ENCODE results near the gene BCL6.

The BCL6 gene

DNA sequence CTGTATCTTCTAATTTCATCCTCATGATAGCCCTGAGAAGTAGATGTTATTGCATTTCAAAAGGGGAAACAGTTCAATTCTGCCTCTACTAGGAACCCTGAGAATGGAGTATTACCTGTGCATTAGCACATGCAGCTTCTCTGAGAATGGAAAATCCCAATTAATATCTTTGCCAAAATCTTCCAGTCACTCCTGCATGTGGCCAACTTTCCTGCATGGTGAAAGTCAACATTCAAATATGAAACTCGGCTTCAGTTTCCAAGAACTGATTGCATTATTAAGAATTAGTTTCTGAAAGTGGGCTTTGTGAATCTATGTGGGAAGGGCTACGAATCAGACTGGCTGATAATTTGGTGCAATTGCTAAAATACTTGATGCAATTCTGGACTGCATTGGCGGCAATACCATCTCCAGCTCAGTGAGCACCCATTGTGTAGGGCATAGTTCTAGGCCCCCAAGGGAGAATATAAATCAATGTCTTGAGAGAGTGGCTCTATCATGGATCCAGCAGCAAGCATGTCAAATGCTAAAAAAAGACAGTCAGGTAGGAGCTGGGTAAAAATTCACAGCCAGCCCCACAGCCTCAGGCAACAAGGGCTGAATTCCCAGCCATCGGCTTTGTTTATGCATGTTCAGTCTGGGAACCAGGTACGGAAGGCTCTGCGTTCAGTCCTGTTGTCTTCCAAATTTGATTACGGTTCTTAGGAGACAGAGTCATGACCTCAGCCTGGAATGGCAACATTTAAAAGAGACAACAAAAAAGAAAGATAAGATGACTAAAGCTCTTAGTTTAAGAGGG lies 18.8 kb upstream of the BCL6 start:
- DNase-seq (ENCODE audit: insufficient read length, low spot score) (no peak), FAIRE-seq (no peak)

DNA sequence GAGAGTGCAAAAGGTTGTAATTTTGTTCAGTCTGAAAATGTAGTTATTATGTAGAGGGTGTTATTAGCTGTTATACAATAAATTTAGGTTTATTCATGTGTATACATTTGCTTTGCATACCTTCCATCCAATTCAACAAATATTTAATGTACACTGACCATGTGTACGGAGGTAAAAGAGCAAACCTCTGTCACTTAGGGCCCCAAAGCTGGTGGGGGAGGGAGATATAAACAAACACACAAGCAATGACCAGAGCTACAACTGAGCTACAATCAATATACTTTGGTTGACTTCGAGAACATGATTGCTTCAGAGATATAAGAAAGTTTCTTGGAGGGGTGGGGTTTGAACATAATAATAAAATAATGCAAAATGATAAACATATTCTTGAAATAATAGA lies 17.5 kb upstream of the BCL6 start:
- FAIRE-seq (no peak), DNase-seq (ENCODE audit: insufficient read length, low spot score) (no peak)

DNA sequence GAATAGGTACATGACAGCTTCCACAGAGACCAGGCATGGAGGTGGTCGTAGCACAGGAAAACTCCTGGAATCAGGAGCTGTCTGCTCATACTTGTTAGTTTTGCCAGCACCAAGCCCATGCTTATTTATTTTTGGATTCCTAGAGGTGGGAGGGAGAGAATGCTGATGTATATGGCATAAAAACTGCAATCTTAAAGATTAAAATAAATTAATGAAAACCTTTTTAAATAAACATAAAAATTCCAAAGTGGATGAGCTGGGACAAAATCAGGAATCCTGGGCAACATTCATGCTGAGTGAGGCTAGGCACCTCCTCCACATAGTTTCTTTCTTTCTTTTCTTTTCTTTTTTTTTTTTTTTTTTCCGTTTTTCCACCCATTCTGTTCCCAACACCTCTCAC lies 14.3 kb upstream of the BCL6 start:
- FAIRE-seq (no peak), DNase-seq (ENCODE audit: insufficient read length, low spot score) (no peak)

DNA sequence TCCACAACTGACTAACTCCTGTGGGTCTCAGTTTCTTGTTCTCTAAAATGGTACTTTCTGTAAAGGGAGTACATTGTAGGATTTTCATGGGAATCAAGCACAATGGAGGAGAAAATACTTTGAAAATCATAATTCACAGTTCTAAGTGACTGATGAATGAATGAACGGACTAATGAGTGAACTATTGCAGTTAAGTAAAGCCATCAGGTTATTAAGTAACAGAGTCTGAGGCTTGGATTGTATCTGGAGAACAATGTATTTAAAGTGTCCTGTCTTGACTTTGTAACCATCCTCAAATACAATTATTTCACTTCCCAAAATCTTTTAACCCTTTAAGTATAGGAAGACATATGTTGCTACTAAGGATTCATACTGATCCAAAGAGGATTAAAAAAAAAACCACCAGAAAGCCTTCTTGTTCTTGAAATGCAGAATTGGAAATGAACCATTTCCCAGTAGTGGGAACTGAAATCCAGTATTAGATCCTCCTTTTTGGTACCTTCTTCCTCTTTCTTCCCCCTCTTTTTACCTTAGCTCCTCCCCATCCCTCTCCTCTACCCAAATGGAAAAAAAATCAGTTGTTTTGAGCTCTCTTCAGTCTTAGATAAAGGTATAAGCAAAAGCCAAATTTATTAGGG lies 13.2 kb upstream of the BCL6 start:
- no peak for DNase-seq (ENCODE audit: insufficient read length, low spot score)
- FAIRE-seq = no peak

DNA sequence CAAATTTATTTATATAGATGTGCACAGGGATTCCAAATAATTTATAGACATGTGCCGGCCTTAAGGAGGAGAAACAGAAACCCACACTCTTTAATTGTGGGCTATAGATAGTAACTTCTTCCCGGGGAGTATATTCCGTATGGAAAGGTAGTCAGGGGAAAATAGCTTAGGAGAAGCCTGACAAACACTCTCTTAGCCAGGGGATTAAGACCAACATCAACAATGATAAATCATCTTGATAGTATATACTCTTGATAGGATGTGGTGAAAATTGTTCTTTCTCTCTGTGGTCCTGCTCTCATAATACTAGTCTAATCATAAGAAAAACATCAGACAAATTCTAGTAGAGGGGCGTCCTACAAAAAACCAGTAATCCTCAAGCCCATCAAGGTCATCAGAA lies 8.2 kb upstream of the BCL6 start:
- FAIRE-seq (no peak), DNase-seq (ENCODE audit: insufficient read length, low spot score) (no peak)

DNA sequence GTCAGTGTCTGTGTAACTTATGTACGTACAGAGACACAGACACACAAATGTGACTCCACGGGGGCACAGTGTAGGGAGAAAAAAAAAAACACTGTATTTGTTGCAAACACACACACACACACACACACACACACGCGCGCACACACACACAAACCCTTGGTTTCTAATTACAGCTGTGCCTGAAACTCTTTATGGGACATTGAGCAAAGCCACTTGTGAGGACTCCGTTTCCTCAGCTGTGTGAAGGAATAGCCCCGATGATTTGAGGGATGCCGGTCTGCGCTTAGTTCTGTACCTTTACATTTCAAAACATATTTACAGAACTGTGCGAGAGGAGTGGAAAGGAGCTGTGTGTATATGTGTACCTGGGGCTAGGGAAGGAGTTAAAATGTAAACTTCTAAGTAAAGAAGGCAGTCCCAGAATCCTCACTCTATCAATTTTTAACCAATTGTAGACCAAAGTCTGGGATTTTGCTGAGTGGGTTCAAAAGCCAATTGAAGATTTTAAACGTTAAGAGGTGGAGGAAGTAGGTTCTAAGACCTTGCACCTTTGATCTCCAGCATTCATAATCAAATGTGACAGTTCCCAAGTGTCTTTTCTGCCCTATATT lies 5.3 kb upstream of the BCL6 start:
- FAIRE-seq (no peak), DNase-seq (ENCODE audit: insufficient read length, low spot score) (no peak)

DNA sequence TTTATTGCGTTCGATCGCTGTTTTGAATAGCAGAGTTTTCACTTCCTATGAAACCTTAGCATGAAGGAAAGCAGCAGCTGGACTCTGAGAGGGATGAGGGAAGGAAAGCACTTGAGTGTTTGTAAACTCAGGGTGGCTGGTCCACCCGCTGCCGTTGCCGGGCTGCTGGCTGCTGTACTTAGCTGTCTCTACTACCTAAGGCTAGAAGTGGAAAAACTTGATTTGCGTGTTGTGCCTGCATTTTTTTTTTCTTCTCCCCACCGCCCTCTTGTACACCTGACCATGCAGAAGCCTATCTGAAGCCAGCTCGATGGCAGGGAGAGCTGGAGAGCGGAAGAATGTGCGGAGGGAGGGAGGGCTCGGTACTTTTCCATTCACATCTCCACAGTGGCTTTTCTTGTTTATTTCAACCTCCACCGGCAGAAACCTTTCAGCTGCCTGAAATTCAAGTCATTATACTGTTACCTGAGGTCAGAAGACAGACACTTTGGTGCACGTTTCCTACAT lies 4.8 kb upstream of the BCL6 start:
- no peak for DNase-seq (ENCODE audit: insufficient read length, low spot score)
- peak; percentile 35 for FAIRE-seq

DNA sequence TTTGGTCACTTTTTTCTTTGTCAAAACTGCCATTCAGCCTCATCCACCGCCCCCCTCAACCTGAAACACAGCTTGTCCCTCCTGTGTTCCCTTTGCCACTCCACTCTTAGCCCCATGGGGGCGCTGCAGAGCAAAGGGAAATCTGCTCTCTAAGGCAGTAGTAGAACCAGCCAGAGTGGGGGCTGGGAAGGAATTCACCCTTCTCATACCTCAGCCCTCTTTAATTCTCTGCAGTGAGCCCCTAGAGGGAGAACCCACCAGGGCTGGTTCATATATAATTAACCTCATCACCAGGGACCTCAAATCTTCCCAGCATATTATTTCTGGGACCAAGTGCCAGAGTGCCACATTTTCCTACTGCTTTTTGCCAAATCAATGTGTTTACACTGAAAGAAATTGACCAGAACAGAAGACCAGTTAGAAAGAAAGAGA lies 2.8 kb upstream of the BCL6 start:
- FAIRE-seq (no peak), DNase-seq (ENCODE audit: insufficient read length, low spot score) (no peak)

DNA sequence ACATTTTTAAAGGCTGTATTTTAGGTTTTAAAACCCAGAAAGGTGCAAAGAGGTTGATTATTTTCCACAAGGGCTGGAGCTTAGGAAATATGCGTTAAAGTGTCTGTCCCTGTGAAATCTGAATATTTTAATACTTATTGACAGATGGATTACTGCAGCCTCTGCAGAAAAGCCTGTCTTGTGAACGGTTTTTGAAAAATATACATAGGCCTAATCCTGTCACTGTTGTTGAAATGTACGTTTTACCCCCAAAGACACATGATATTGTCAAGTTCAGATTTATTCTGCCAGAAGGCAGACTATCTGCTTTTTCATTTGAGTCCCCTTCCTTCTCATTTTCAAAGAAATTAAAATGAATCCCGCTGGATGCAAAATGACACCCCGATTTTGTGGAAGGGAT lies 2.2 kb upstream of the BCL6 start:
- FAIRE-seq (no peak), DNase-seq (ENCODE audit: insufficient read length, low spot score) (no peak)

DNA sequence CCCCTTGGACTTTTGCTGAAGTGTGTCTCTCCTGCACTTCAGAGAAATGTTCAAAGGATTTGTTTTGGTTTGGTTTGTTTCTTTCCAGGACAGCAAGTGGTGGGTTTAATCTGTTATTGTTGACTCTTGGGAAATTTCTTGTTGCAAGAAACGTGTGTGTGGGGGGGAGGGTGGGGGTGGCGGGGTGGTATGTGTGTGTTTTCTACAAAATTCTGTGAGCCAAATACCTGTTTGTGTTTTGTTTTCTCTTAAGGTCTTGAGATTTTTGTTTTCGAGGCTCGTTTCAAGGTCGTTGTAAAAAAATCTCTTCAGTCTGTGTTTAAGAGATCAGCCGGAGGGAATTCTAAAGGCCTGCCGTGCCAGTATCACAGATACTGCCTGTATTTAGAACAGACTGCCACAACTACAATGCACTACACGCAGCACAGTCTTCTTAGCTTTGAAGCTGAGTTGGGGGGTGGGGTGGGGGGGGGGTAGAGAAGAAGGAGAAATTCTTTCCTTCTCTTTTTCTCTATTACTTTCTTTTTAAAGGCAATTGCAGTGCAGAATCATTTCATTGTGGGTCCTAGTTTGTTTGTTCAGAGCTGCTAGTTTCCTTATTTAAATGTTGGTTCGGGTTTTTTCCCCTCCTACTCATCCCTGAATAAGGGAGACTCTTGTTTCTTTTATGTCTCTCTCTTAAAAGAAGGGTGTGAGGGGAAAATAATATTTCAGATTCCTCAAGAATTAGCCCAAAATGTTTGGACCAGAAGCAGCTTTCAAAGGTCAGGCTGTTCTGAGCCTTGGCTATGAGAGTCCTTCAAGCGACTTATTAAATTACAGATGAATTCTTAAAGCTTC lies 1.4 kb upstream of the BCL6 start:
- no peak for FAIRE-seq
- DNase-seq (ENCODE audit: insufficient read length, low spot score) = no peak

DNA sequence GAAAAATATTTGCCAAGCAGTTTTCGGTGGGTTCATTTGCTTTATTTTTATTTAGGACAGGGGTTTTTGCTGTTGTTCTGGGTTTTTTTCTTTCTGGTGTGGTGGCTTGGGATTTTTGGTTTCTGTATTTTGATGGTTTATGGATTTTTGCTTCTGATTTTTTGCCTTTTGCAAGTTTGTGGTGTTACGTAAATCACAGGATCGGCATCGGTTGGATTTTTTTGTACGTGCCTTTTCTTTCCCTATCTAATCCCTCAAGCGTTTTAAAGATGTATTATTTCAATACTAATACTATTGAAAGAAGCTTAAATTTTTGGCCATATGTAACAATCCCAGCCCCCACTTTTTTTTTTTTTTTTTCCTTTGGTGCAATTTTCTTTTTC lies 782 bp upstream of the BCL6 start:
- FAIRE-seq (no peak), DNase-seq (ENCODE audit: insufficient read length, low spot score) (no peak)

DNA sequence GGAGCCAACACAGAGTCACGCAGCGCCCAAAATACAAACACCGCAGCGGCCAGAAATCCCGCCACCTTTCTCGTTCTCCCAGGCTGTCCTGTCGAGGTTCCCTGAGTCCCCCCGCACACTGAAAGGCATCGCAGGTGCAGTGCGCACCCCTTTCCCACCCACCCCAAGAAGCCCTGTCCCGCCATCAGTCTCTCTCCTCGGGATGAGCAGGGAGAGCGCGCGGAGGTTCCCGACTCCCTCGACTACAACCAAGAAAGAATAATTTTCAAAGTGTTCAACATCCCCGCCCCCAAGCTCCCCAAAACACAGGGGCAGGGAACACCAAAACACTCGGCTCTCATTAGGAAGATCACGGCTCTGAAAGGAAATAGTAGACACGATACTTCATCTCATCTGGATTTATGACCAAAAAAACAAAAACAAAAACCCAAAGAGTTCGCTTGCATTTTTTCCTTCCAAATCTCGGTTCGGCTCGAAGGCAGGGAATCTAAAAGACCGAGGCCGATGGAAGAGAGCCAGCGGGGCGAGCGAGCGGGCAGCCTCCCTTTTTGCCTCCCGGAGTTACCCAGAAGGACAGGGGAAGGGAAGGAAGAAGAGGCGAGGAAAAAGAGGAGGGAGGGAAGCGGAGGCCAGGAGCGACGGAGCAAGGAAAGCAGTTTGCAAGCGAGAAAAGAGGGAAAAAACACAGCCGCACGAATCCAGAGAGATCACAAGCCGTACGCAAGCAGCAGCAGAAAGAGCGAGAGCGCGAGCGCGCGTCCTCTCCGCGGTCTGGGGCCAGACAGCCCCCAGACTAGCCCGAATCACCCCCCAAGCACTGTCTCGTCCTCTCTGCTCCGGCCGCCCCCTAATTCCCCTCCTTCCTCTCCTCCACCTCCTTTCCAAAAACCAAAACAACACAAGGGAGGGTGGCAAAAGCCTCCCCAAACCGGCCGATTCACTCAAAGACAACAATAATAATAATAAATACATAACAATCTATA lies 808 bp downstream of the BCL6 start:
- FAIRE-seq = no peak
- no peak for DNase-seq (ENCODE audit: insufficient read length, low spot score)

DNA sequence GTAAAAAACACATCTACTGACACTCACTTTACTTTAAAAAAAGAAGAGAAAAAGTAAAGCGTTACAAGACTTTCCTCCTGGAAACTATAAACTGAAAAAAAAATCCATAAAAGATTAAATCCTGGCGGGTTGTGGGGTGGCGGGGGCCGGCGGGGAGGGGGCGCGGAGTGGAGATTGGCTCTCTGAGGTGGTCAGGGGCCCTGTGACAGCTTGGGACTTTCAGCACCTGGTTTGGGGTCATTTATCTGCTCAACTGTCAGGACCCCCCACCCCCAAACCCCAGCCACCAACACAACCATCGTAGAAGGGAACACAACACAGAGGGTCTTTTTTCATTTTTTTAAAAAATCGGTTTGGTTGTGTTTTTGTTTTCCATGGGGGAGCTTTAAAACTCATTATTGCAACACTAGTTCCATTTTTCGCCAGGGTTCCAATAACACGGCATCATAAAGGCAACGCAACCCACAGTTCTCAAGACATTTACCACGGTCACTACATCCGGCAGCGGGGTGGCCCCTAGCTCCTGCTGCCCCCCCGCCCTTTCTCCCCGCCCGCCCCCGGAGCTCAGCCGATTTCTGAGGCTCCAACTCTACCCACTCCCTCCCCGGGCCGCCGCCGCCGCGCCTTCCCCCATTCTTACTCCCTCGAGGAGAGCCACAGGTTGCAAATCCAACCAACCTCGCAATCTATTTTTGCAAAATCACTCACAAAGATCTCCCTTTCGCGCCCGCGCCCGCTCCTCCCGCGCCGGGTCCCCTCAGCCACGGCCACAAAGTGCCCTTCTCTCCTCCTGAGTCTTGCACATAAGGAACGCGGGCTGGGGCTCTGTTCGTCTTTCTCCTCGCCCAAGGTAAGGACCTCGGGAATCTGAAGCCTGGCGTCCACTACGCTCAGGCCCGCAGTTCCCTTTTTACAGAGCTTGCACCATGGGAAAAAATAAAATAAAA lies 1.8 kb downstream of the BCL6 start:
- FAIRE-seq (no peak), DNase-seq (ENCODE audit: insufficient read length, low spot score) (no peak)

DNA sequence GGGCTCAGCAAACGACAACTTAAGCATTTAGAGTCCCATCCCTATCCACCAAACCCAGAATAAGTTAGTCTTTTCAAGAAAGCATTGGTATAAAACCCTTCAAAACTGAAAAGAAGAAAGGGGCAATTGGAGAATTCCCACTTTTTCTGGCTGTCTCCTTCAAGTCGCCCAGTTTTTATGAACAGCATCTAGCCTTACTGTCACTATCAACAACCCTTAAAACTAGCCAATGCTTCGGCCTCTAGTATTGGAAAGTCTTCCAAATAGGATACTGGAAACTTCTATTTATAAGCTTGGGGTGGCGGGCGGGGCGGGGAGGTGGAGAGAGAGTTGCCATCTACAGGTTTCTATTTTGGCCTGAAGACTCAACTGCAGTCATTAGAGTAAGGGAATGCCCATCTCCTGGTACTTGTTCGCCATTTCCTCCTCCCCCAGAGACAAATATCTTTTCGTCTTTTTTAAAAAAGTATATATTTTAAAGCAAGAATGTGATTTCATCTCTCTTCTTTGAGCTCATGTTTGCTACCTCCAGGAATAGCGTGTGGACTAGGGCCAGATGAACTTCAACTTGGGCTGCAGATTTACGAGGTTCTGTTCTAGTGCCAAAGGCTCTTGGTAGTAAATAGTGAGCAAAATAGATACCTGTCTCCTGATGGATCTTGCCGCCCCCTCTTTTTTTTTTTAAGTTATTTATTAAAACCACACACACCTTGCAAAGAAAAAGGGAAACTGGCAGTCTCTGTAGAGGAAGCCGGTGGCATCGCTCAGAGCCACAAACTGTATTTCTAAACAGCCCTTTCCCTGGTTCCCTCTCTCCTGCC lies 2.7 kb downstream of the BCL6 start:
- DNase-seq (ENCODE audit: insufficient read length, low spot score) (no peak), FAIRE-seq (no peak)

DNA sequence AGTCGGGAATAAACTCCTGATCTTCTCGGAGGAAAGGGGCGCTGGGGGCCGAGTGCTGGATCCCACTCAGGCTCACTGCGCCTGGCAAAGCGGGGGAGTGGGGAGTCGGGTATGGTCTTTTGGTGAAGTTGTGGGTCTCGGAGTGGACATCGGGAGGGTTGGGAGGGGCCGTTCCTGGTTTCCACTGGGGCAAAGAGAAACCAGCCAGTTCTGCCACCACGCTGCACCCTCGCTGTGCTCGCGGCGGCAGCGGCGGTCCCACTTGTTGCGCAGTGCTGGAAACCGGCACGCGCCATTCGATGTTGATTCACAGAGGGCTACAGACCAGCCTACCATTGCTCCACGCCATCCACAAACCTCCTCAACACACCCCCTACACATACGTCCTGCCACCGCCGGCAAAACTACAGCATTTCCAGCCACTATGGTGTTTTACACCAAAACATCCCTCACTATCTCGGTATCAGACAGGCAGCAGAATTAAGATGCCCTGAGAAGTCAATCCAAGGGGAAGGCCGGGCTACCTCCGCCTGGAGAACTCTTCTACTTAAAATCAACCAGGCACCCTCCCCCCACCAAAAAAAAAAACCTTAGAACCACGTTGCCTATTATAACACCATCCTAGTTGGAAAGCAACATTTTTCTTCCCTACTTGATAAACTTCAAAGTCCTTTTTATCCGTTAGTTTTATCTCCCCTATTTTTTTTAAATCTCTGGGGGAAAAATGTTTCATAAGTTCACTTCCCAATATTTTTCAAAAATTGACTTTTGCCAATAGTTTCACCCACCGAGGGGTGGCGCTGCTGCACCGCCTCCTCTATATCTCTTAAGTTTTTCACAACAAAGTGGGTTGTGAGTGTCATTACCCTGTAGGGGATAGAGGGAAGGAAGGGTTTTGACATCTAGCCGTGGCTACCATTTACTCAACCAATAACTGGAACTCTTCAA lies 3.6 kb downstream of the BCL6 start:
- FAIRE-seq (no peak), DNase-seq (ENCODE audit: insufficient read length, low spot score) (no peak)

DNA sequence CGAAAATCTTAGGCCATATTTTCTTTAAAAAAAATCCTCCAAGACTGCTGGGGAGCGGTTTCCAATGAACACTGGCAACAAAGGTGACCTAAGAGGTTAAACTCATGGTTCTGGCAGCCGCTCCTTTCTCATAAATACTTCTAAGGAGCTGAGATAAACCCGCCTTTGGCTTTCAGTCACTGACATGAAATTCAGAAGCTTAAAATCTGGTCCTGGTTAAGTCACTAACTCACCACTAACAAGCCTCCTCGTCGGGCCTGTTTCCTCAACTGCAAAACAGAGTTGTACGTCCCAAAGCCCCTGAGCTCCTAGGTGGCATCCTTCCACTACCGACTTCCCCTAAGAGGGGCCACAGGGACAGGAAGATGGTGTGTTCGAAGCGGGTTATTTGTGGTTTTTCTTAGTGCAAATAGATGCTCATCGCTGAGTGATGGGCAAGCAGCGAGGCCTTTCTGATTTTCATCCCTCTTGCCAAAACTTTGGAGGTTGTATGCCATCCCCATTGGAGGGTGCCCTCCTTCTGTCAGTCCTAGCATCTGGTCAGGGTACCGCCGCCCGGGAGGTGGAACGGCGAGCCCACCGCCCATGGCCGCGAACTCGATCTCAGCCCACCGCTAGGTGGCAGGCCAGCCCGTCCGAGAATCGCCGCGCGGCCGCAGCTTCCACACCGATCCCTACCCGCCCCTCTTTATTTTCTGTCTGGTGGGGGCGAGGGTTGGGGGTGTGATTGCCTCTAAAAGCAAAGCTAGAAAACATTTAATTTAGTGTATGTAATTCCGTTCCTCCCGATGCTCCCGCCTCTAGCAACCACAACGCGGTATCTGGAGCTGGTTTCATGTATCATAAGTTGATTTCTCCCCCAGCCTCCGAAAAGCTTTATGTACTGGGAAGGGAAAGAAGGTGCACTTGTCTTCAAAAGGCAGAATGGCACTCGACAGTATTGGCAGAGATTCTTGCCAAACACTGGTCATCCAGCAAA lies 4.6 kb downstream of the BCL6 start:
- FAIRE-seq = no peak
- no peak for DNase-seq (ENCODE audit: insufficient read length, low spot score)

Measured in GM19239 (cell line).